Panc1 (cell line): ENCODE measurements around the gene WTAP. TPM values are rescaled to one million over a fixed set of nuclear protein-coding genes. Genes with fewer than 3 reads are reported as not detected.
"Not testable (repeated sequence)": the region's sequence is repeated elsewhere in the genome, so short reads cannot be mapped to it uniquely, and the experiment has no call there.

Source experiments
- ATAC-seq: fragments of 200-7000 bp; cut with Tn5 transposase; 2 replicates; pipeline ENCODE4 v1.9.1; 2020; ENCODE audit warnings: mild to moderate bottlenecking, moderate library complexity
- BruUV-seq: library from RNA; stranded (reverse); fragments of 400-500 nt; replicated peaks from 2 replicates; lab custom pipeline; 2021; lab: Mats Ljungman, UMichigan
- CTCF ChIA-PET: fragments of 300-600 bp; sonication (Branson Sonifier 250); formaldehyde crosslinking; loops from one replicate; lab custom pipeline; 2022; ENCODE audit warnings: antibody characterized with exemption; lab: Charles Lee
- POLR2A ChIA-PET: fragments of 300-600 bp; sonication (Branson Sonifier 250); formaldehyde crosslinking; loops from one replicate; lab custom pipeline; 2022; ENCODE audit warnings: antibody characterized with exemption; lab: Charles Lee
- DNase-seq: peaks from one replicate; pipeline ENCODE4 v3.0.0-alpha.2; 2010; ENCODE audit warnings: low read depth, low spot score
- H3K27ac ChIP-seq: 2 replicates; pipeline ENCODE4 v1.5.1; 2011; ENCODE audit warnings: mild to moderate bottlenecking, low read length, inconsistent platforms
- H3K27me3 ChIP-seq: fragments of 200-500 bp; sonication (Bioruptor generic); 2 replicates; pipeline ENCODE4 v1.6.0; 2014; ENCODE audit warnings: low read length, inconsistent platforms; ENCODE audit not compliant: control insufficient read depth, insufficient read depth
- H3K36me3 ChIP-seq: fragments of 200-500 bp; sonication (Bioruptor generic); 2 replicates; pipeline ENCODE4 v1.5.1; 2014; ENCODE audit warnings: inconsistent platforms, mild to moderate bottlenecking, low read length, moderate library complexity; ENCODE audit not compliant: control insufficient read depth, insufficient read depth
- H3K4me1 ChIP-seq: 2 replicates; pipeline ENCODE4 v1.5.1; 2011; ENCODE audit warnings: inconsistent platforms, mild to moderate bottlenecking, low read length, moderate library complexity; ENCODE audit not compliant: control insufficient read depth, insufficient read depth
- H3K4me3 ChIP-seq, 2 experiments: 2 replicates each; pipeline ENCODE4 v1.5.1; 2011 to 2012; ENCODE audit warnings: low read depth in 2 of 2, low read length in 2 of 2, mild to moderate bottlenecking in 2 of 2, inconsistent platforms in 1 of 2, moderate library complexity in 1 of 2
- H3K9me3 ChIP-seq: fragments of 200-500 bp; sonication (Bioruptor generic); 2 replicates; pipeline ENCODE4 v1.5.1; 2014; ENCODE audit warnings: low read depth, mild to moderate bottlenecking, inconsistent platforms, low read length, moderate library complexity; ENCODE audit not compliant: control insufficient read depth, insufficient read depth
- CTCF ChIP-seq: fragments of 450-650 bp; IDR thresholded peaks from 2 replicates; pipeline ENCODE4 v1.5.1; 2017; ENCODE audit warnings: mild to moderate bottlenecking
- POLR2AphosphoS5 ChIP-seq: IDR thresholded peaks from 2 replicates; pipeline ENCODE4 v1.6.1; 2012; ENCODE audit warnings: mild to moderate bottlenecking, low read depth, low read length, moderate library complexity
- REST ChIP-seq, 2 experiments: IDR thresholded peaks; 2 replicates each; pipeline ENCODE4 v1.6.1; 2011 to 2012; ENCODE audit warnings: low read depth in 2 of 2, control low read depth in 1 of 2, low read length in 1 of 2, mild to moderate bottlenecking in 1 of 2, moderate library complexity in 1 of 2; ENCODE audit not compliant: insufficient read depth in 1 of 2
- SIN3A ChIP-seq: IDR thresholded peaks from 2 replicates; pipeline ENCODE4 v1.6.1; 2012; ENCODE audit warnings: low read depth, mild to moderate bottlenecking, low read length, moderate library complexity, borderline replicate concordance; ENCODE audit not compliant: insufficient read depth
- TCF7L2 ChIP-seq: IDR thresholded peaks from 2 replicates; pipeline ENCODE4 v1.6.1; 2011; ENCODE audit warnings: mild to moderate bottlenecking, low read depth, low read length, inconsistent platforms
- in situ Hi-C: cut with HindIII; loops from 2 replicates; pipeline ENCODE4 v1.10.0; 2016; ENCODE audit warnings: low sequenced_read_pairs, low pct_unique_long_range_greater_than_20kb
- intact Hi-C: fragments of 100-400 bp; cut with micrococcal nuclease; formaldehyde crosslinking; loops from one replicate; pipeline ENCODE4 v1.10.0; 2022; ENCODE audit not compliant: unreplicated experiment
- total RNA-seq: library from RNA; stranded (reverse); gene quantifications from one replicate; pipeline ENCODE4 v1.2.1, GENCODE V29; 2021; ENCODE audit not compliant: unreplicated experiment

Gene WTAP
- total RNA-seq, 1 experiment from 2014 or later, result 112 TPM

- CTCF ChIA-PET, POLR2A ChIA-PET, BruUV-seq, DNase-seq, in situ Hi-C loops, intact Hi-C loops, H3K27ac ChIP-seq, H3K27me3 ChIP-seq, H3K9me3 ChIP-seq, ATAC-seq, H3K4me1 ChIP-seq, H3K4me3 ChIP-seq, H3K36me3 ChIP-seq: not testable (repeated sequence)
Observed at GRCh38 chr6:159710603-159711002, 16.7 kb upstream of the WTAP start.

GRCh38 chr6:159712389-159712788 is 14.9 kb upstream of the WTAP start:
- CTCF ChIA-PET, BruUV-seq, H3K4me1 ChIP-seq, DNase-seq, H3K27me3 ChIP-seq, POLR2A ChIA-PET, ATAC-seq, intact Hi-C loops, H3K36me3 ChIP-seq, H3K9me3 ChIP-seq, in situ Hi-C loops, H3K4me3 ChIP-seq, H3K27ac ChIP-seq: not testable (repeated sequence)

DNA sequence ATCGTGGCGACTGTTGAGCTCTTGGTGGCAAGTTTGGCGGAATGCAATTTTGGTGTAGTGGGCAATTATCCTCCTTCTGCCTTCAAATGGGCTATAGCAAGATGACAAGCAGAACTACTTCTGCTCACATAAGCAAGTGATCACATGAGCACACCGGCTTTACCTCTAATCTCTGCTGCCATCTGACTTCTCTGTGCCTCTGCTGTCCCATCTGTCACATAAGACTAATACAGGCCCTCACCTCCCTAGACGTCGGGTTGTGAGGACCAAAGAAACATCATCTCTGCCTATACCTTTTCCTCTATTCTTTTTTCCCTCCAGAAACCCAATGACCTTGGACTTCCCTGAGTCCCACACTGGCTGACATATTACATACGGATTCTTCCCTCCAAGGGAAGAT is 13.3 kb upstream of the WTAP start:
- Histone ChIP-seq H3K36me3 (no peaks in the 10 kb centered on the region), H3K4me3 (no peak overlapping the region), H3K27ac (no peak overlapping the region), H3K9me3 (no peaks in the 10 kb centered on the region), H3K27me3 (no peaks in the 10 kb centered on the region), H3K4me1 (0 out of 2 replicates have a peak, but pooled peaks cover 3% of the 10 kb centered on the region)
- ATAC-seq, result no peak
- intact Hi-C loops (no loop called here), in situ Hi-C loops (no loop called here)
- ChIA-PET POLR2A (no interaction called here), CTCF (no interaction called here)
- no TSS peak for BruUV-seq
- no peak for DNase-seq
- no peak for TF ChIP-seq POLR2AphosphoS5
- no peak for TF ChIP-seq TCF7L2
- no peak for TF ChIP-seq SIN3A
- no peak for TF ChIP-seq CTCF
- TF ChIP-seq REST (IDR thresholded peaks at IDR 0.05; ENCODE audit: insufficient read depth in 1 of 2, low read depth in 2 of 2, low read length in 1 of 2), result no peak
